Measurements from ENCODE around the gene GRIK4.
"Not testable (repeated sequence)": the region's sequence is repeated elsewhere in the genome, so short reads cannot be mapped to it uniquely, and the experiment has no call there.

GRIK4 gene

GRCh38 chr11:121031167-121031566 lies 519.6 kb downstream of the GRIK4 start:
- no peak for DNase-seq

DNA sequence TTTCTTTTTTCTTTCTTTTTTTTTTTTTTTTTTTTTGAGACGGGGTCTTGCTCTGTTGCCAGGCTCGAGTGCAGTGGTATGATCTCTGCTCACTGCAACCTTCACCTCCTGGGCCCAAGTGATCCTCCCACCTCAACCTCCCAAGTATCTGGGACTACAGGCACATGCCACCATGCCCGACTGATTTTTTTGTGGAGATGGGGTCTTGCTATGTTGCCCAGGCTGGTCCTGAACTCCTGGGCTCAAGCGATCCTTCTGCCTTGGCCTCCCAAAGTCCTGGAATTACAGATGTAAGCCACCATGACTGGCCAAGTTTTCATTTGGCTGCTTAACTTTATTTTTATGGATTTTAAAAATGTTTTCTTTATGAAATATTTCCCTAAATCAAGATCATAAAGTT lies 520.1 kb downstream of the GRIK4 start:
- not testable (repeated sequence) for DNase-seq

- no peak for DNase-seq
Measured at GRCh38 chr11:121032546-121032945, 521.0 kb downstream of the GRIK4 start.

- no peak for DNase-seq
Measured at GRCh38 chr11:121033635-121034034, 522.1 kb downstream of the GRIK4 start.

DNA sequence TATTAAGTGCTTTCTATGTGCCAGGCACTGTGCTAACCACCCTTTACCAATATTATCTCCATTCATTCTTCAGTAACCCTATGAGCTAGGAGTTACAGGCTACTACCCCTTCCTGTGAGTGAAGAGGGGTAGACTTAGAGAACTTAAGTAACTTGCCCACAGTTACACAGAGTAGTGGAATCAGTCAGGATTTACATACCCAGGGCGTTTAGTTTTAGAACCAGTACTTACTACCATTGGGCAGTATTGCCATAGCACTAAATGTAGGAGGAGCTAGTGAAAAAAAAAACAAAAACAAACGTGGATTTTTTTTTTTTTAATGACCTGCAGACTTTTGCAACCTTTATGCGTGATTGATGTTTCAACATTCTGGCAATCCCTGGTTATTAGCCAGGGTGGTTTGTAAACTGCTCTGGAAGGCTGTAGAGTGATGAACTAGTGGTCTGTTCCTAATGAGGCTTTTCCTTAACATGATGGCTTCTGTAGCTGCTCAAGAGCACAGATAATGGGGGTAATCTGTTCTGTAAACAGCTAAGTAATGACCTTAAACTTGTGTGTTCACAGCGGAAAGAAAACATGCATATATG lies 523.7 kb downstream of the GRIK4 start:
- DNase-seq = no peak

DNA sequence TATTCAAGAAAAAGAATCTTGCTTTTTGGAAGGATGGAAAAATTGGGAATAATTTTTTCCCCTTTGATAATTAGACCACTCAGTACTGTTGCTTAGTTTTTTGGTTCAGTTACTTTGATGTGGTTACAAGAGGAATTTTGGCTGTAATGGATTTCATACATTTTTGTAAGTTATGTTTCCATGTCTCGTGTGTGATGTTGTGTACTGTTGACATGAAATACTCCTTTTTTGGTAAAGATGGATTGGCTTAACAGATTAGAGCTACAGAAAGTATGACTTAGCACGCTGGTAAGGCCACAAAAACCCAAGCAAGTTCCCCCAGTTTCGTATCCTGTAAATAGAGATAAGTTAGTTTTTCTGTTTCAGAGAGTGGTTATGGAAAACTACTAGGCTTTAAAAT lies 524.2 kb downstream of the GRIK4 start:
- DNase-seq = no peak

DNA sequence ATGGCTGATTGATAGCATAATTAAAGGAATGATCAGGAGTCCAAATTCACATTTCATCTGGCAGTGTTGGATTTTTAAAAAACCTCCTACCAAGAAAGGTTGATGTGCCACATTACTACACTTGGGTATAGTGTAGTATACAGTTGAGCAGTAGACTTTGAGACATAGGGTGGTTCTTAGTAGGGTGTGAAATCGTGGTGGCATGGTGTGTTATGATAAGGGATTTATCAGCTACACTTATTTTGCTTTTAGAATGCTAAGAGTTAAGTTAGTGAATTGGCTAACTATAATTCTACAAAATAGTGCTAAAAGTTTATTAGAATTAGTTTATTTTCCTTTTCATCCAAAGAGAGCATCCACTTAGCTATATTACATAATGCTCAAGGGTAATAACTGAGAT lies 525.5 kb downstream of the GRIK4 start:
- DNase-seq = no peak

All from NCI-H1694 treated with DMSO at 0.1 percent for 48 hours (cell line).